GM19238 (cell line): Measurements from ENCODE around the gene DMAC1.

Source experiments
- DNase-seq: peaks from one replicate; pipeline ENCODE4 v3.0.0; 2011; ENCODE audit warnings: low spot score; ENCODE audit not compliant: insufficient read length

Gene DMAC1

GRCh38 chr9:7783635-7784063 is 15.9 kb downstream of the DMAC1 start:
- DNase-seq: no peak

GRCh38 chr9:7782400-7783120 is 17.0 kb downstream of the DMAC1 start:
- DNase-seq: no peak

GRCh38 chr9:7780261-7780988 is 19.2 kb downstream of the DMAC1 start:
- DNase-seq: no peak

GRCh38 chr9:7778851-7779600 is 20.6 kb downstream of the DMAC1 start:
- DNase-seq: no peak

GRCh38 chr9:7777771-7778170 is 21.8 kb downstream of the DMAC1 start:
- no peak for DNase-seq

GRCh38 chr9:7770111-7770510 is 29.5 kb downstream of the DMAC1 start:
- no peak for DNase-seq

GRCh38 chr9:7762600-7762999 is 37.0 kb downstream of the DMAC1 start:
- DNase-seq: no peak

GRCh38 chr9:7760014-7760415 is 39.6 kb downstream of the DMAC1 start:
- no peak for DNase-seq

GRCh38 chr9:7756088-7756487 is 43.5 kb downstream of the DMAC1 start:
- DNase-seq: peak; percentile 7

GRCh38 chr9:7752481-7752880 is 47.1 kb downstream of the DMAC1 start:
- DNase-seq: no peak
